HTR-8/SVneo (cell line): ENCODE data around the gene DNAJB9.
A peak's percentile ranks its signal among the peaks of the same experiment; 100 is the strongest.

ENCODE experiments used
- DNase-seq: peaks from one replicate; pipeline ENCODE4 v3.0.0; 2011; ENCODE audit warnings: low spot score, mixed read lengths; ENCODE audit not compliant: insufficient read length
- FAIRE-seq: peaks from 2 replicates; lab custom pipeline; 2011; peaks lifted over from hg19 to GRCh38; lab: Jason Lieb, UNC

The DNAJB9 gene

GRCh38 chr7:108603656-108604306 lies 34.1 kb downstream of the DNAJB9 start:
- DNase-seq (no peak), FAIRE-seq (no peak)

- FAIRE-seq (no peak), DNase-seq (no peak)
Observed at GRCh38 chr7:108604307-108605077, 34.8 kb downstream of the DNAJB9 start.

DNA sequence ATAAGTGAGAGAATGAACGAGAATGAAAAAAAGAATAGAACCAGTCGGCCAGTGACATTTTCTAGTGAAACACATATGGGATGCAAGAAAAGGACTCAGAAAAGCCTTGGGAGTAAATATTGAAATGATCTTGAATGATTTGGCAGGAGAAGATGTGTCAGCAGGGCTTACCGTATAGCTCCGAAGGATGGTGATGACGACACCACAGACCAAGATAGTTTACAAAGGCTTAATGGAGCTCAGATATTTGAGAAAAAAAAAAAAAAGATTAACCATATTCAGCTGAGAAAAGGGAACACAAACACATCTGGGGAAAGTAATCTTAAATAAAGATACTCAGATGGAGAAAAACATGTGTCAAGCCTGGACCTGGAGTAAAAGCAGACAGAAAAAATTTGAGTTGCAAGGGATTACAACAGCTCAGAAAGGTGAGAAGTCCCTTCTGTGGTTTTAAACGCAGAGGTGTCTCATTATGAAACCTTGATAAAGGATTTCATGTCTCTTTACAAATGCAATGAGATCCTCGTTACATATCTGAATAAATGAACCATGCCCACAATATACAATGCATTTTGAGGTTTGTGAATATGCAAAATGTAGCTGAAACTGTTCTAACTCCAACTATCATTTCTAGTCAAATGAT lies 36.0 kb downstream of the DNAJB9 start:
- DNase-seq (no peak), FAIRE-seq (no peak)

GRCh38 chr7:108609643-108610042 lies 40.0 kb downstream of the DNAJB9 start:
- no peak for DNase-seq
- no peak for FAIRE-seq

GRCh38 chr7:108611268-108611667 lies 41.6 kb downstream of the DNAJB9 start:
- FAIRE-seq (no peak), DNase-seq (no peak)

- peak; percentile 10 for DNase-seq
- no peak for FAIRE-seq
Observed at GRCh38 chr7:108613147-108613948, 43.7 kb downstream of the DNAJB9 start.

DNA sequence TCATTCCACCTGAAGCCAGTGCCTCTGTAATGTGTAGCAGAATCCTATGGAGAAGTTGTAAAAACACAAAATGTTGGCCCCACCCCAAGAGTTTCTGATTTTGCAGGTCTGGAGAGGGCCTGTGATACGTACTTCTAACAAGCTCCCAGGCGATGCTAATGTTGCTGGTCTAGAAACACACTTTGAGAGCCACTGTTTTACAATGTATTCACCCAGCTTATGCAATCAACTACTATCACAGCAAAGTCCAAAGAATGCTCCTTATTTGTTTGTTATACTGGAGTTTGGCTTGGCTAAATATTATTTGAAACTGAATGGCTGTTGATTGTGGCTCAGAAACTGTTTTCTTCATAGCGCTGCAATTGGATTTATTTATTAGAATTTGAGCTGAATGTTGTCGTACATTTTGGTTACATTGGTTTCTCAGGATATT lies 44.3 kb downstream of the DNAJB9 start:
- FAIRE-seq (no peak), DNase-seq (no peak)

GRCh38 chr7:108614896-108615295 lies 45.2 kb downstream of the DNAJB9 start:
- DNase-seq (no peak), FAIRE-seq (no peak)

DNA sequence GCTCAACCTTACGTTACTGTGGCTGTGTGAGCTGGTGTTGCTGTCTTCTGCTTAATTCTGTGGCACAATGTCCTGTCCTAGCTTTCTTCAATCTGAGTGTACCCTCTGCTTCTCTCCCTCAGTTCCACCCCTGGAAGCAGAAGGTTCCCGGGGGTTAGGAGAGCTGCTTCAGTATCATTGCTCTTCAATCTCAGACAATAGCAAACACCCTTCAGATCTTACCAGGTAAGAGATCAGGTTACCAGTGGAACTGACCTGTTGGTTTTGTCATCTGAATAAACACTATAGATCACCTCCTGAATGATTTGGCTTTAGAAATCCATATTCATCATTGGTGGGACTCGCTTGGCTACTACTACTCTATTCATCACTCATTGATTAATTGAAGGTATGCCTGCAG lies 48.4 kb downstream of the DNAJB9 start:
- FAIRE-seq = no peak
- DNase-seq = no peak

DNA sequence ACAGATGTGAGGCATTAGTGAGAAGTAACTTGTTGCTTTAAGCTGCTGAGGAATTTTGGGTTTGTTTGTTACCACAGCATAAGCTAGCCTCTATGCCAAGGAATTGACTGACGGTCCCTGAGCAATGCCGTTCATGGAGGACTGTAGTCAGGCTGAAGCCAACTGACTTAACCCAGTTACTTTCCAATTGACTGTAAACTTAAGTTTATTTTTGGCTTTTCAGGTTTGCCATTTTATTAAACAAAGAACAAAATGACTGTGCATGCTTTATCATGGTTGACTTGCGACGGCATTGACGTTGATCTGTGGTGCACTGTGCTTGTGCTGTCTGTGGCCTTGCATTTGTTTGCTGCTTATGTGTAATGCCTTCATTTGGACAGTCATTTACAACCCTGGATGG lies 53.5 kb downstream of the DNAJB9 start:
- FAIRE-seq = no peak

More for the DNA sequence above, 53.5 kb downstream of the DNAJB9 start:
- no peak for DNase-seq
